Gastrocnemius medialis (tissue), 4 donors: ENCODE data around the gene DCAF6. TPM values are rescaled to one million over a fixed set of nuclear protein-coding genes. Genes with fewer than 3 reads are reported as not detected.

ENCODE experiments used
- ATAC-seq, 2 donors: fragments of 150-250 bp; one replicate each; pipeline ENCODE4 v1.9.1; 2016
- DNase-seq, 2 donors: peaks; one replicate each; pipeline ENCODE4 v3.0.0-alpha.2; 2019
- H3K27ac ChIP-seq, 4 donors: fragments of 200-600 bp; sonication (generic); 1 replicate in 1 of 4; 2 replicates in 3 of 4; pipeline ENCODE4 v1.5.1; 2016 to 2018; ENCODE audit warnings: mild to moderate bottlenecking in 2 of 4, moderate library complexity in 1 of 4
- H3K27me3 ChIP-seq, 3 donors: fragments of 200-600 bp; sonication (generic) in 2 of 3; 1 replicate in 1 of 3; 2 replicates in 2 of 3; pipeline versions ENCODE4 v1.5.1 to v1.6.0; 2016 to 2019; ENCODE audit warnings: mild to moderate bottlenecking in 1 of 3, moderate library complexity in 1 of 3
- H3K36me3 ChIP-seq, 2 donors: fragments of 200-600 bp; sonication (generic) in 1 of 2; one replicate each; pipeline ENCODE4 v1.5.1; 2017 to 2018
- H3K4me1 ChIP-seq, 2 donors: fragments of 200-600 bp; sonication (generic) in 1 of 2; one replicate each; pipeline ENCODE4 v1.5.1; 2016 to 2017; ENCODE audit warnings: mild to moderate bottlenecking in 2 of 2
- H3K4me3 ChIP-seq, 4 donors: fragments of 200-600 bp; sonication (generic) in 3 of 4; 1 replicate in 1 of 4; 2 replicates in 3 of 4; pipeline ENCODE4 v1.5.1; 2016 to 2019; ENCODE audit warnings: mild to moderate bottlenecking in 2 of 4
- H3K9me3 ChIP-seq, 3 donors: fragments of 200-600 bp; sonication (generic) in 2 of 3; 1 replicate in 1 of 3; 2 replicates in 2 of 3; pipeline ENCODE4 v1.5.1; 2016 to 2019
- POLR2A ChIP-seq, 2 donors: fragments of 450-650 bp; IDR thresholded peaks; one replicate each; pipeline ENCODE4 v1.6.1; 2017; ENCODE audit warnings: antibody characterized with exemption in 2 of 2, mild to moderate bottlenecking in 2 of 2, moderate library complexity in 2 of 2
- in situ Hi-C, 4 donors: fragments of 200-750 bp; cut with MboI; loops; one replicate each; pipeline versions ENCODE4 v1.15.0 to v1.8.0; 2017; ENCODE audit warnings: low sequenced_read_pairs in 4 of 4
- intact Hi-C: fragments of 100-400 bp; cut with DNase I; formaldehyde crosslinking; loops from one replicate; pipeline ENCODE4 v1.15.1; 2023; ENCODE audit warnings: low total_unique reads
- total RNA-seq, 4 donors: library from RNA; depleted of rRNA; stranded (reverse); fragments of >200 nt; gene quantifications; one replicate each; pipeline versions ENCODE4 v1.1.0 to v1.2.3, GENCODE V29; 2016
- TF ChIP-seq, protein P1 (sequence below), 5 experiments: fragments of 450-650 bp in 3 of 5; fragments of 200-600 bp in 2 of 5; sonication (generic) in 2 of 5; IDR thresholded peaks in 4 of 5; conservative IDR thresholded peaks in 1 of 5; 1 replicate in 4 of 5; 2 replicates in 1 of 5; pipeline ENCODE4 v1.5.1; 2016 to 2019; ENCODE audit warnings: antibody characterized with exemption in 5 of 5, mild to moderate bottlenecking in 3 of 5, moderate library complexity in 3 of 5

The DCAF6 gene
- total RNA-seq, 4 donors from 2014 or later: 365 to 466 (median 389) TPM

DNA sequence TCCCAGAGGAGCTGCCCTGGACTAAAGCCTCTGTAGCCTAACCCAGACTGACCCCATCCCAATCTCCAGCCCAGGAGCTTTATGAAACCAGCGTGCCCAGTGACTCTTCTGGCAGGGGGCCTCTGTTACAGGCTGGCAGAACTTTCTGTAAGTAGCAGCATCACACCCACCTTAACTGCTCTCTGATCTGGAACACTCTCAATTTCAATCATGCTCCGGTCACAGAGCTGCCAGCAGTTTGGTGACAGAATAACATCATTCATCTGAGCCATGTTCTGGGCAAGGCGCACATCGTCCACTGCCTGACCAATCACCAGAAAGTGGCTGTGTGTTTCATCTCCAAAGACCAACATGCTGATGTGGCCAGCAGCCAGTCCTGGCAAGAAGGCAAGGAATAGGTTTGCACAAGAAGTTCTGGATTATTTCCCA, 37.2 kb upstream of the DCAF6 start:
- in situ Hi-C loops (no loop called here), intact Hi-C loops (no loop called here)
- ATAC-seq (peak; percentile 81 to 94), DNase-seq (peak; percentile 36 to 50)
- Histone ChIP-seq H3K27ac (peak overlapping the region in 2 of 4 donors; percentile 55 to 61), H3K27me3 (no peaks in the 10 kb centered on the region), H3K36me3 (no peaks in the 10 kb centered on the region), H3K4me3 (no peak overlapping the region), H3K4me1 (peaks cover 4 to 10% of the 10 kb centered on the region in 2 donors), H3K9me3 (no peaks in the 10 kb centered on the region)
- TF ChIP-seq, protein P1, sequence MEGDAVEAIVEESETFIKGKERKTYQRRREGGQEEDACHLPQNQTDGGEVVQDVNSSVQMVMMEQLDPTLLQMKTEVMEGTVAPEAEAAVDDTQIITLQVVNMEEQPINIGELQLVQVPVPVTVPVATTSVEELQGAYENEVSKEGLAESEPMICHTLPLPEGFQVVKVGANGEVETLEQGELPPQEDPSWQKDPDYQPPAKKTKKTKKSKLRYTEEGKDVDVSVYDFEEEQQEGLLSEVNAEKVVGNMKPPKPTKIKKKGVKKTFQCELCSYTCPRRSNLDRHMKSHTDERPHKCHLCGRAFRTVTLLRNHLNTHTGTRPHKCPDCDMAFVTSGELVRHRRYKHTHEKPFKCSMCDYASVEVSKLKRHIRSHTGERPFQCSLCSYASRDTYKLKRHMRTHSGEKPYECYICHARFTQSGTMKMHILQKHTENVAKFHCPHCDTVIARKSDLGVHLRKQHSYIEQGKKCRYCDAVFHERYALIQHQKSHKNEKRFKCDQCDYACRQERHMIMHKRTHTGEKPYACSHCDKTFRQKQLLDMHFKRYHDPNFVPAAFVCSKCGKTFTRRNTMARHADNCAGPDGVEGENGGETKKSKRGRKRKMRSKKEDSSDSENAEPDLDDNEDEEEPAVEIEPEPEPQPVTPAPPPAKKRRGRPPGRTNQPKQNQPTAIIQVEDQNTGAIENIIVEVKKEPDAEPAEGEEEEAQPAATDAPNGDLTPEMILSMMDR (IDR thresholded peaks at IDR 0.05 in 4 of 5, conservative IDR thresholded peaks at IDR 0.05 in 1 of 5): no peak
- TF ChIP-seq POLR2A (IDR thresholded peaks at IDR 0.05): no peak

DNA sequence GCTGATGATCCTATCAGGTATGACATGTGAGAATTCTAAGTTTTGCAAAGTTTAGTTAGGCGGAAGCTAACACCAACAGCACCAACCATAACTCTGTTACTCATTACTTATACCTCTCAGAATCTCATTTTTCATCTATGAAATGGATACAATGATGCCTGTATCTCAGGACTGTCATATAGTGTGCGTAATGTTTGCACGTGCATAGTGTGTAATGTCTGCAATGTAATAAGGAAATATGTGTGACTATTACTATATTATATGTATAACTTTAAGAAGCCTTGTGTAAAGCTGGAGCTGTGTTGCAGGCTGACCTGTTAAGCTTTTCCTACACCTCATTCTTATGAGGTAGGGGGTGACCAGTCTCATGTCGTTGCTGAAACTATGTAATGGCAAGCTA, 35.6 kb upstream of the DCAF6 start:
- Histone ChIP-seq H3K4me1 (peaks cover 4 to 10% of the 10 kb centered on the region in 2 donors), H3K36me3 (no peaks in the 10 kb centered on the region), H3K27me3 (no peaks in the 10 kb centered on the region), H3K9me3 (no peaks in the 10 kb centered on the region), H3K4me3 (no peak overlapping the region), H3K27ac (no peak overlapping the region)
- DNase-seq (no peak), ATAC-seq (no peak)
- in situ Hi-C loops (no loop called here), intact Hi-C loops (no loop called here)
- TF ChIP-seq POLR2A (IDR thresholded peaks at IDR 0.05): no peak
- TF ChIP-seq, protein P1 (IDR thresholded peaks at IDR 0.05 in 4 of 5, conservative IDR thresholded peaks at IDR 0.05 in 1 of 5): no peak

DNA sequence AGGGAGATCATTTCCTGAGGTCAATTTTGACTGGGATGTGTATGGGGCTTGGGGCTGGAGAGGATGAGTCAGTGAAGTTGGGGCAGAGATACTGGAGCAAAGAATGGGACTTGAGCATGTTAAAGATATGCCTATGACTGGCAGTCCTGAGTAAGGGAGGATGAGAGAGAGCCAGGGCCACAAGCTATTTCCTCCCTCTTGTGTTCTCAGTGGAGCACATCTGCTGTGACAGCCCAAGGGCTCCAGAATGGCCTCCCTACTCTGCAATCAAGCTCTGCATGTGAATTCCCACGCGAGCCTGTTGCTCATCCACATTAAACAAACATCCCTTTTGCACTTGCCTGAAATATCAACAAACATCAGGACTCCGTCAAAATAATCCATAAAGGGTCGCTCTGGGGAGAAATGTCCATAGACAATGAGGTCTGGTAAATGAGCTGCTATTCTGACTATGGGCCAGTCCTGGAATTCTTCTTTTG, 31.8 kb upstream of the DCAF6 start:
- intact Hi-C loops: no loop called here
- ATAC-seq: no peak

DNA sequence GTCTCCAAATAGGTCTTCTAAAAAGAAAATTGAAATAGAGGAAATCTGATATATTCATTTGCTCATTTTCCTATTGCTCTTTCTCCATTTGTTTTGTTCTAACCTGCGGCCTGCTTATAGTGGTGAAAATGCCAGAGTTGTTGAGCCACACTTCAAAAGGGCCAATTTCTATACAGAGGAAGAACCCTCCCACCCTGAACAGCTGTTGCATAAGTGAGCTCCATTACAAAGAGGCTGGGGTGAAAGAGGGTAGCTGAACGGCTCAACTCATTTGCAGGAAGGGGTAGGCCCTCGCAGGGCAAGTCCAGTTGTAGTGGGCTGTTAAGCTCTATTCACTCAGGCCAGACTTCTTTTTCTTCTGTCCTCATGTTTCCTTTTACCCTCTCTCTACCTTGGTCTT, 31.3 kb upstream of the DCAF6 start:
- Histone ChIP-seq H3K9me3 (no peaks in the 10 kb centered on the region), H3K36me3 (no peaks in the 10 kb centered on the region), H3K27ac (no peak overlapping the region), H3K27me3 (no peaks in the 10 kb centered on the region), H3K4me1 (no peaks in the 10 kb centered on the region), H3K4me3 (no peak overlapping the region)
- in situ Hi-C loops: no loop called here
- intact Hi-C loops: no loop called here
- ATAC-seq (no peak), DNase-seq (no peak)
- TF ChIP-seq, protein P1 (IDR thresholded peaks at IDR 0.05 in 4 of 5, conservative IDR thresholded peaks at IDR 0.05 in 1 of 5): no peak
- TF ChIP-seq POLR2A (IDR thresholded peaks at IDR 0.05): no peak

More for the DNA sequence above, 31.8 kb upstream of the DCAF6 start:
- DNase-seq: no peak
- Histone ChIP-seq H3K27me3 (no peaks in the 10 kb centered on the region), H3K4me1 (peaks cover 1 to 3% of the 10 kb centered on the region in 2 donors), H3K9me3 (no peaks in the 10 kb centered on the region), H3K36me3 (no peaks in the 10 kb centered on the region), H3K4me3 (no peak overlapping the region), H3K27ac (no peak overlapping the region)
- TF ChIP-seq POLR2A (IDR thresholded peaks at IDR 0.05): no peak
- TF ChIP-seq, protein P1 (IDR thresholded peaks at IDR 0.05 in 4 of 5, conservative IDR thresholded peaks at IDR 0.05 in 1 of 5): no peak
- in situ Hi-C loops: no loop called here

DNA sequence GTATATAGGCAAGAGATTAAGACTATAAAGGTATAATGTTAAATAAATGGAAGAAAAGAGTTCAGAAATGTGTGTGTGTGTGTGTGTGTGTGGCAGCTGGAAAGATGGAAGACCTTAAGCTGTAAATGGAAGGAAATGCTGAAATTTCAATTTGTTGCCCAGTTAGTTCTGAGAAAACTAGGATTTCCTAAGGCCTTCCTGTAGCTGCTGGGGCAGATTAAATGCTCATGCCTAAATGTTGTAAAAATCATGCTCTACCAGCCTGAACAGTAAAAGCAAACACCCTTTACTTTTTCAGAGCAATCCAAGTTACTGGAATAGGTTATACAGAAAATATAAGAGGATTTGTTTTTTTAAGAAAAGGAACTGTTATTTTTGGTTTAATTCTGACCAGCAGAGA, 30.8 kb upstream of the DCAF6 start:
- no peak for DNase-seq
- ATAC-seq: no peak
- Histone ChIP-seq H3K27me3 (no peaks in the 10 kb centered on the region), H3K9me3 (no peaks in the 10 kb centered on the region), H3K27ac (no peak overlapping the region), H3K36me3 (no peaks in the 10 kb centered on the region), H3K4me1 (no peaks in the 10 kb centered on the region), H3K4me3 (no peak overlapping the region)
- no peak for TF ChIP-seq POLR2A (IDR thresholded peaks at IDR 0.05)
- TF ChIP-seq, protein P1 (IDR thresholded peaks at IDR 0.05 in 4 of 5, conservative IDR thresholded peaks at IDR 0.05 in 1 of 5): no peak
- in situ Hi-C loops (no loop called here), intact Hi-C loops (no loop called here)
